Activated gamma-delta T cell treated with Interleukin-2 at 50 U/mL for 16 hours (primary cell): ENCODE data around the gene PYGB.
"Not testable (repeated sequence)": the region's sequence is repeated elsewhere in the genome, so short reads cannot be mapped to it uniquely, and the experiment has no call there.

Source experiments
- DNase-seq: peaks from one replicate; pipeline ENCODE4 v3.0.0-alpha.2; 2020

The PYGB gene

GRCh38 chr20:25297141-25297905, 49.4 kb downstream of the PYGB start:
- no peak for DNase-seq

DNA sequence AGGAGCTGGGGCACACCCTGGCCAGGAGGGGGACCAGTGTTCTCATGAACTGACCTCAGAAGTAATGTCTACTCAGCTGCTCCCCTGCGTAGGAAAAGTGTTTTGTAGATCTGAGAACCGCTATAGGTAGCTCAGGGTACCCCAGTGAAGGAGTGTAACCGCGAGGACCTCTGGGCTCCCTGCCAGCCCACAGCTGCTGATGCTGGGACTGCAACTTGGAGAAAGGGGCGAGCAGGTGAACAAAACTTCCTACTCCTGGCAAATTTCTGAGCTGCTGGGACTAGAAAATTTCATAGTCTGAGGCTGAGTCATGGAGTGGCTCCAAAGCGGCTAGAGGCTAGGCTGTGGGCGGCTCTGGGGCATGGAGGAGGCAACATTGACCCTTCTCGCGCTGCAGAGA, 51.9 kb downstream of the PYGB start:
- DNase-seq = no peak

GRCh38 chr20:25300496-25301170, 52.7 kb downstream of the PYGB start:
- no peak for DNase-seq

- no peak for DNase-seq
Measured at GRCh38 chr20:25301357-25301920, 53.6 kb downstream of the PYGB start.

GRCh38 chr20:25302596-25302995, 54.7 kb downstream of the PYGB start:
- DNase-seq = no peak

DNA sequence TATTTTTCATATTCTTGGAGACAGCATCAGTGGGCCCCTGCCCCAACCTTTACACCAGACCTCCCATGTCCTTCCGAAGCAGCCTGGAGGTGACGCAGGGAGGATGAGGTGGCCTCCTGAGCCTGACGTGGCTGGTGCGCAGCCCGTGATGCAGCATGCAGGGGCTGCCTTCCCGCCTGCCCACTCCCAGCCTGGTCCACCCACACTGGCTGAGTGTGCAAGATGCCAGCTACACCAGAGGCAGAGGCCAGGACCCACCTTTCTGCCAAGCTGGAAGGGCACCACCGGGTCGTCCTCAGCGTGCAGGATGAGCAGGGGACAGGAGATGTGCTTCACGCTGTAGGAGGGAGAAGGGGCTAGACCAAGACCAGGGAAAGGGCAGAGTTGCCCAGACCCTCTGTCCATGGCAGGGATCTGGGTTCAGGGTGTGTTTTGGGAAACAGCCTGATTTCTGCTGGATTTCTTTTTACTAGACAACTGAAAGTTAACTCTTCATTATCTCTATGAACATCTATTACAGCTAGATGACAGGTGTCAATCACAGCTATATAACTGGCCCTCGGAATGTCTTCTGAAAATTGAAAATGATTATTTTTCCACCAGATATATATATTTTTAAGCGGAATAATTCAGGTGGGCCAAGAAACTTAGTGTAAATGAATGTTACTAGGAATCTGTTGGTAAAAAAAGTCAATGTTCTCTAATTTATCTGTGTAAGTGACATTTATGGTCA, 55.6 kb downstream of the PYGB start:
- no peak for DNase-seq

- no peak for DNase-seq
Measured at GRCh38 chr20:25304025-25304549, 56.2 kb downstream of the PYGB start.

GRCh38 chr20:25306991-25307903, 59.4 kb downstream of the PYGB start:
- DNase-seq = no peak

DNA sequence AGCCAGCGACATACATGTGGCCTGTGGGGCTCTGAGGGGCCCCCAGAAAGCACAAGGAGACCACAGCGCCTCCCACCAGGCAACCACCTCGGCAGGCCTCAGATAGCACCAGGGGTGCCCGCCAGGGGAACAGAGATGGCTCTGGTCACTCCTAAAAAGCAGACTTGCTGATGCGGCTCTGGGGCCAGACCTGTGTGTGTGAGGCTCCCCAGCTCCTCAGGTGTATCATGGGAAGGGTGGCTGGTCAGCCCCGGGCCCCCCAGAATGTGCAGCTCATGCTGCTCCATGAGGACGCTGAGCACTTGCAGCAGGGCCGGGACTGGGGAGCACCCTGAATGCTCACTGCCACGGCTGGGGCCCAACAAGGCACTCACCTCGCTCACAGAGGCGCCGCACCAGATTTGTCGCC, 60.2 kb downstream of the PYGB start:
- no peak for DNase-seq

DNA sequence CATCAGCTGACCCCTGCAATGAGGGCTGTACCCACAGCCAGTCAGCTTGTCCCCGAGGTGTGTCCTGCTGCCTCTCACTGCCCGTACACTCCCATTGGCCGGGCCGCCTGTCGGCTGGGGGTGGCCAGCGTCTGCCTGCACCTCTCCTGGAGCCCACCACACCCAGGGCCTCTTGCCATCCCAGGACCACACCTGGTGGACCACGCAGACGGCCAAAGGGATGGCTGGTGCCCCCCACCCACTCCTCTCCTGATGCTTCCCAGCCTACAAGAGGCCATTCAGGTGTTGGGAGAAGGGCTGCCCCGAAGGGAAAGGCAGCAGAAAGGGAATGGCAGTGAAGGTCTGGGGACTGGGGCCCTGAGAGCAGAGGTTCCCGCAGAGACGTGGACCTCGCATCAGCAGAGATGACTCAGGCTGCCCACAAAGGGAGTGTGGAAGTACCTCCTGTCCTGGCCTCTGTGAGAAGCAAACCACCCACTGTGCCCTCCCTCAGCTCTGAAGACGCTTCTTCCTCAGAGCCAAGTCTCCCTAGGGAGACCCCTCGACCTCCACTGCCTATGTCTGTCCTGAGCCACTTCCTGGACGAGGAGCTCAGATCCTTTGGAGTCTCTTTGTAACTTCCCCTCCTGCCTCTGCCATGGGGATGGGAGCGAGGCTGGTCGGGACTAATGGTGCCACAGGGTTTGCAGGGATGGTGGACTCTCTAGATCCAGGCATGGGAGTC, 60.9 kb downstream of the PYGB start:
- no peak for DNase-seq

GRCh38 chr20:25309395-25310267, 61.7 kb downstream of the PYGB start:
- DNase-seq = no peak

- no peak for DNase-seq
Measured at GRCh38 chr20:25310268-25310920, 62.5 kb downstream of the PYGB start.

- DNase-seq = no peak
Measured at GRCh38 chr20:25310921-25311728, 63.2 kb downstream of the PYGB start.

GRCh38 chr20:25312716-25313115, 64.8 kb downstream of the PYGB start:
- DNase-seq = not testable (repeated sequence)

- DNase-seq = no peak
Measured at GRCh38 chr20:25313593-25313992, 65.7 kb downstream of the PYGB start.

- DNase-seq = no peak
Measured at GRCh38 chr20:25314497-25315417, 66.9 kb downstream of the PYGB start.

DNA sequence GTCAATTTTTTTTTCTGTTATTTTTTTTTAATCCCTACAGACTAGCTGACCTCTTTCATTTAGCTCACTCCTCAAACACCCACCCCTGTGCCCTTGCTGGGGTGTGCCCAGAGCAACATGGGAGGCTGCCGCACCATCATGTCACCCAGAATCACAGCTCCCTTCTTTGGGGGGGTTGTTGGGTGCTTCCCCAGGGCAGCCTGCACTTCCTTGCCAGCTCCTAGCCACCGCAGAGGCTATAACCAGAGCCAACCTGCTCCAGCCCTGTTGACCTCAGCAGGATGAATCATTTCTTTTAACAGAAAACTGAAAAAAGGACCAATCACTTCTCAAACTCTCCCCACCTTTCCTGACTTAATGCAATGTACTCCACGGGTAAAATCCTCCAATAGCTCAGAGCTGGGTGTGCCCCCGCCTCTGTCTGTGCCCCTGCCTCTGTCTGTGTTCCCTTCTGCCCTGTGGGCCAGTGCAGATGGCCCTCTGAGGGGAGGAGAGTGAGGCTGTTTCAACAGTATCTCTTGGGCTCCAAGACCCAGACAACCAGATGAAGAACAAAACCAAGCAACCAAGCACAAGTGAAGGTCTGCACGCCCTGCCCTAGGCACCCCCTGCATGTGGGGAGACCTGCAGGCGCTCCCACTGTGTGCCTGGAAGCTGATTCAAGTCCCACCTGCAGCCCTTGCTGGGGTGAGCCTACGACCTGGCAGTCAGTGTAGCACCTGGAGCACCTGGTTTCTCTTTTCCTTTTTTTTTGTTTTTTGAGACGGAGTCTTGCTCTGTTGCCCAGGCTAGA, 67.7 kb downstream of the PYGB start:
- no peak for DNase-seq
